Left lung (tissue), 10 donors: ENCODE data around the gene MRPL58. TPM values are rescaled to one million over a fixed set of nuclear protein-coding genes. Genes with fewer than 3 reads are reported as not detected.

ENCODE experiments used
- ATAC-seq: fragments of 200-7000 bp; cut with Tn5 transposase; one replicate; pipeline ENCODE4 v1.9.1; 2020; ENCODE audit warnings: moderate library complexity
- DNase-seq, 4 donors: peaks; one replicate each; pipeline ENCODE4 v3.0.0-alpha.2; 2013 to 2020
- H3K27ac ChIP-seq, 2 donors: fragments of 200-600 bp; sonication (generic) in 1 of 2; one replicate each; pipeline versions ENCODE4 v1.5.0 to v1.8.0; 2020 to 2021
- H3K27me3 ChIP-seq, 2 donors: fragments of 200-600 bp; sonication (generic) in 1 of 2; one replicate each; pipeline versions ENCODE4 v1.5.0 to v1.8.0; 2020 to 2021
- H3K36me3 ChIP-seq, 2 donors: fragments of 200-600 bp; sonication (generic) in 1 of 2; one replicate each; pipeline versions ENCODE4 v1.5.0 to v1.8.0; 2020 to 2021
- H3K4me1 ChIP-seq, 2 donors: fragments of 200-600 bp; one replicate each; pipeline ENCODE4 v1.8.0; 2021
- H3K4me3 ChIP-seq, 2 donors: fragments of 200-600 bp; sonication (generic) in 1 of 2; one replicate each; pipeline versions ENCODE4 v1.5.0 to v1.8.0; 2020 to 2021; ENCODE audit warnings: mild to moderate bottlenecking in 1 of 2
- H3K9me3 ChIP-seq, 2 donors: fragments of 200-600 bp; sonication (generic) in 1 of 2; one replicate each; pipeline versions ENCODE4 v1.5.0 to v1.8.0; 2020 to 2021
- CTCF ChIP-seq, 2 donors: fragments of 200-600 bp; sonication (generic) in 1 of 2; IDR thresholded peaks; one replicate each; pipeline versions ENCODE4 v1.5.0 to v1.8.0; 2021; ENCODE audit warnings: antibody characterized with exemption in 2 of 2
- intact Hi-C, 2 donors: fragments of 100-400 bp; cut with DNase I; formaldehyde crosslinking; loops; one replicate each; pipeline versions ENCODE4 v1.11.2 to v1.14.2; 2022
- polyA plus RNA-seq, 6 donors: library from polyadenylated mRNA; unstranded; fragments of 120-200 nt; gene quantifications; one replicate each; pipeline ENCODE4 v1.2.1, GENCODE V29; 2013; ENCODE audit not compliant: insufficient read length in 6 of 6
- total RNA-seq, 2 donors: library from RNA; stranded (reverse); fragmentation: NEBNext Ultra II Directional; extraction: Animal tissue kit (Norgen Biotek cat#: 25700); gene quantifications; one replicate each; pipeline ENCODE4 v1.2.1, GENCODE V29; 2021
- donor health status: DM: no; HTN: yes; CAD: no.
- donor health status: DM: no; HTN: no; CAD: no.

The MRPL58 gene
- total and polyA plus RNA-seq, 8 donors = 18.8 to 32.8 (median 22.6) TPM

GRCh38 chr17:75069783-75070182, 57.3 kb downstream of the MRPL58 start:
- ATAC-seq = peak; percentile 70
- Histone ChIP-seq H3K9me3 (no peaks in the 10 kb centered on the region), H3K27ac (no peak overlapping the region), H3K36me3 (peaks cover 0 to 4% of the 10 kb centered on the region in 2 donors), H3K4me3 (no peak overlapping the region), H3K27me3 (no peaks in the 10 kb centered on the region), H3K4me1 (peaks cover 0 to 6% of the 10 kb centered on the region in 2 donors)
- TF ChIP-seq CTCF (IDR thresholded peaks at IDR 0.05) = peak; percentile 12 to 34
- intact Hi-C loops = no loop called here
- peak in 1 of 4 donors; percentile 12 for DNase-seq

Other genes starting within 250 kb of the MRPL58 start
- 10 to 100 TPM; 42.8 to 45.8 TPM for gene NAT9, start 236.3 kb upstream of the MRPL58 start, total RNA-seq
- gene NAT9, start 236.3 kb upstream of the MRPL58 start, polyA plus RNA-seq = 10 to 100 TPM; 40.3 to 52.8 (median 47.9) TPM
- gene GRIN2C, start 152.8 kb upstream of the MRPL58 start, total RNA-seq = under 1 TPM in 1 of 2 donors, not detected in 1; 0.26 TPM
- under 1 TPM; 0.15 to 0.43 (median 0.26) TPM for gene GRIN2C, start 152.8 kb upstream of the MRPL58 start, polyA plus RNA-seq
- gene FDXR, start 139.7 kb upstream of the MRPL58 start, total RNA-seq = 10 to 100 TPM in 1 of 2 donors, 1 to 10 TPM in 1; 7.7 to 17.2 TPM
- gene FDXR, start 139.7 kb upstream of the MRPL58 start, polyA plus RNA-seq = 1 to 10 TPM; 5.3 to 7.8 (median 6.2) TPM
- not detected for gene FADS6, start 119.0 kb upstream of the MRPL58 start, total RNA-seq
- gene FADS6, start 119.0 kb upstream of the MRPL58 start, polyA plus RNA-seq = under 1 TPM in 5 of 6 donors, not detected in 1; 0.07 to 0.28 (median 0.15) TPM
- gene USH1G, start 89.4 kb upstream of the MRPL58 start, total RNA-seq = not detected
- under 1 TPM in 5 of 6 donors, not detected in 1; 0.06 to 0.13 (median 0.12) TPM for gene USH1G, start 89.4 kb upstream of the MRPL58 start, polyA plus RNA-seq
- not detected for gene OTOP2, start 88.4 kb upstream of the MRPL58 start, total RNA-seq
- gene OTOP2, start 88.4 kb upstream of the MRPL58 start, polyA plus RNA-seq = not detected
- gene OTOP3, start 76.8 kb upstream of the MRPL58 start, total RNA-seq = not detected
- gene OTOP3, start 76.8 kb upstream of the MRPL58 start, polyA plus RNA-seq = not detected
- gene HID1, start 39.9 kb upstream of the MRPL58 start, total RNA-seq = 10 to 100 TPM; 32.1 to 39.7 TPM
- 10 to 100 TPM; 58.0 to 75.8 (median 67.2) TPM for gene HID1, start 39.9 kb upstream of the MRPL58 start, polyA plus RNA-seq
- gene CDR2L, start 25.0 kb upstream of the MRPL58 start, total RNA-seq = 10 to 100 TPM; 22.9 to 41.2 TPM
- 10 to 100 TPM; 10.3 to 17.8 (median 13.8) TPM for gene CDR2L, start 25.0 kb upstream of the MRPL58 start, polyA plus RNA-seq
- 100 to 1,000 TPM; 203 to 215 TPM for gene ATP5PD, start 34.3 kb downstream of the MRPL58 start, total RNA-seq
- gene ATP5PD, start 34.3 kb downstream of the MRPL58 start, polyA plus RNA-seq = 100 to 1,000 TPM; 199 to 237 (median 213) TPM
- gene KCTD2, start 34.6 kb downstream of the MRPL58 start, total RNA-seq = 10 to 100 TPM; 20.6 to 20.8 TPM
- 10 to 100 TPM; 25.0 to 32.0 (median 27.2) TPM for gene KCTD2, start 34.6 kb downstream of the MRPL58 start, polyA plus RNA-seq
- 10 to 100 TPM; 36.8 to 45.1 TPM for gene SLC16A5, start 75.3 kb downstream of the MRPL58 start, total RNA-seq
- 10 to 100 TPM; 18.5 to 26.8 (median 23.0) TPM for gene SLC16A5, start 75.3 kb downstream of the MRPL58 start, polyA plus RNA-seq
- 10 to 100 TPM; 18.3 to 19.3 TPM for gene ARMC7, start 97.3 kb downstream of the MRPL58 start, total RNA-seq
- 10 to 100 TPM; 13.2 to 15.5 (median 14.8) TPM for gene ARMC7, start 97.3 kb downstream of the MRPL58 start, polyA plus RNA-seq
- 10 to 100 TPM; 26.0 to 39.9 TPM for gene NT5C, start 119.1 kb downstream of the MRPL58 start, total RNA-seq
- 10 to 100 TPM; 37.6 to 56.2 (median 45.9) TPM for gene NT5C, start 119.1 kb downstream of the MRPL58 start, polyA plus RNA-seq
- 10 to 100 TPM; 65.0 to 97.8 TPM for gene JPT1, start 141.8 kb downstream of the MRPL58 start, total RNA-seq
- 100 to 1,000 TPM in 1 of 6 donors, 10 to 100 TPM in 5; 71.4 to 115 (median 87.9) TPM for gene JPT1, start 141.8 kb downstream of the MRPL58 start, polyA plus RNA-seq
- gene SUMO2, start 170.3 kb downstream of the MRPL58 start, total RNA-seq = 100 to 1,000 TPM; 321 to 344 TPM
- 100 to 1,000 TPM; 607 to 735 (median 686) TPM for gene SUMO2, start 170.3 kb downstream of the MRPL58 start, polyA plus RNA-seq
- gene NUP85, start 193.0 kb downstream of the MRPL58 start, total RNA-seq = 10 to 100 TPM; 53.3 to 72.1 TPM
- gene NUP85, start 193.0 kb downstream of the MRPL58 start, polyA plus RNA-seq = 100 to 1,000 TPM in 1 of 6 donors, 10 to 100 TPM in 5; 73.3 to 101 (median 79.7) TPM
- gene GGA3, start 248.9 kb downstream of the MRPL58 start, total RNA-seq = 10 to 100 TPM; 46.2 to 54.7 TPM
- gene GGA3, start 248.9 kb downstream of the MRPL58 start, polyA plus RNA-seq = 10 to 100 TPM; 41.2 to 49.4 (median 44.0) TPM
- gene MRPS7, start 249.2 kb downstream of the MRPL58 start, total RNA-seq = 10 to 100 TPM; 41.0 to 41.6 TPM
- 10 to 100 TPM; 55.8 to 70.4 (median 58.7) TPM for gene MRPS7, start 249.2 kb downstream of the MRPL58 start, polyA plus RNA-seq